ENCODE measurements around the gene ZFAND6.
A peak's percentile ranks its signal among the peaks of the same experiment; 100 is the strongest.

Gene ZFAND6

DNA sequence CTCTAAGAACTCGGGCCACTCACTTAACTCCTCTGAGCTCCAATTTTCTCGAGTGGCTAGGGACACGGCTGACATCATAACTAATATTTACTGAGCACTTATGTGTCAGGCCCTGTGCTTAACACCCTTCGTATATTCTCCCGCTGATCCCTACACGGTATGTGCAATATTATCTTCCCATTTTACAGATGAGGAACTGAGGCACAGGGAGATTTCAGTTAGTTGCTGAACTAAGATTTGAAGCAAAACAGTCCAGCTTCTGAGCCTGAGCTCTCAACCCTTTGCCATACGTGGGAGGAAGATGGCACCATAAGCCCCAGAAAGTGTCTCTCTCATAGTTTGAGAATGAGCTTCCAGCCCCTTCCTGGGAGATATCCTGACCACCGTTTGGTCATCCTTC, 112.9 kb downstream of the ZFAND6 start:
- no peak overlapping the region for H3K4me3 ChIP-seq
- H3K36me3 ChIP-seq, result peaks cover 51% of the 10 kb centered on the region
- H3K4me2 ChIP-seq, result no peak overlapping the region
- no peak for TF ChIP-seq Cebpa-rat (IDR thresholded peaks at IDR 0.05)
- H4K20me1 ChIP-seq, result no peaks in the 10 kb centered on the region
- H3K27ac ChIP-seq, result no peak overlapping the region
- H3K9ac ChIP-seq, result no peak overlapping the region
- no peaks in the 10 kb centered on the region for H3K4me1 ChIP-seq
- H3K27me3 ChIP-seq, result no peaks in the 10 kb centered on the region
- no peaks in the 10 kb centered on the region for H3K9me3 ChIP-seq

DNA sequence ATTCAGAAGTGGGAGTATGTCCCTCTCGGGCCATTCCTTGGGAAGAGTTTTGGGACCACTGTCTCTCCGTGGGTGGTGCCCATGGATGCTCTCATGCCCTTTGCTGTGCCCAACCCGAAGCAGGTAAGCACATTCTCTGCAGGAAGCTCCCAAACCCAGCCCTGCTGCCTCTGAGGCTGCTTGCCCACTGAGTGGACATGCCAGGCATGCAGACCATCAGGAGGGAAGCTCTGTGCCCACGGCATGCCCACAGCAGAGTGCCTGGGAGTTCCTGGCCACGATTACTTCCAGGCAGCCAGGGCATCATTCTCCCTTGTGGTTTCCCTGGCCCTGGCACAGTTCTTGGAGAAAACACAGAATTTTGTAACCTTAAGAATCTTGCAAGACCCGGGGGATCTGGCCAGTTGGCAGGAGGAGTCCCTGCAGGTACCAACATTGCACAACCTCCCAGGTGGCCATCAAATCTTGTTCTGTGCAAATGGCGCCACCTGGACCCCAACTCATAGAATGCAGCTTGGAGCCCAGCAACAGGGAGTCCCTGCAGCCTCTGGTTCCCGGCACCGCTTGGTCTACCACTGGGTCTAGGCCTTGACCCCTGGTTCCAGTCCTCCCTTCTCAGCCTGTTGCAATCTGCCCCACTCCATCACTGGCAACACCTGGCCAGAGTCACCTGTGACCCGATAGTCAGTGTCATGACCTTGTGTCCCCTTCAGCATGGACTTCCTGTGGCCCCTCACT, 113.7 kb downstream of the ZFAND6 start:
- TF ChIP-seq Cebpa-rat (IDR thresholded peaks at IDR 0.05), result peak; percentile 85
- Histone ChIP-seq H3K27me3 (no peaks in the 10 kb centered on the region), H3K27ac (no peak overlapping the region), H3K4me1 (no peaks in the 10 kb centered on the region), H3K4me2 (no peak overlapping the region), H3K9me3 (no peaks in the 10 kb centered on the region), H3K36me3 (peaks cover 54% of the 10 kb centered on the region; the same call in 1 of the 2 replicates), H4K20me1 (no peaks in the 10 kb centered on the region), H3K9ac (no peak overlapping the region), H3K4me3 (no peak overlapping the region)

GRCh38 chr15:80174017-80174746, 114.7 kb downstream of the ZFAND6 start:
- peaks cover 4% of the 10 kb centered on the region; the same call in 1 of the 2 replicates for H3K4me1 ChIP-seq
- H3K27me3 ChIP-seq, result no peaks in the 10 kb centered on the region
- no peak overlapping the region for H3K4me2 ChIP-seq
- TF ChIP-seq Cebpa-rat (IDR thresholded peaks at IDR 0.05), result no peak
- H3K9me3 ChIP-seq, result no peaks in the 10 kb centered on the region
- no peak overlapping the region for H3K4me3 ChIP-seq
- H3K27ac ChIP-seq, result no peak overlapping the region
- no peaks in the 10 kb centered on the region for H4K20me1 ChIP-seq
- H3K36me3 ChIP-seq, result peaks cover 50% of the 10 kb centered on the region; the same call in 1 of the 2 replicates
- H3K9ac ChIP-seq, result 0 out of 2 replicates have a peak overlapping the region, but pooled peaks have one; percentile 27

DNA sequence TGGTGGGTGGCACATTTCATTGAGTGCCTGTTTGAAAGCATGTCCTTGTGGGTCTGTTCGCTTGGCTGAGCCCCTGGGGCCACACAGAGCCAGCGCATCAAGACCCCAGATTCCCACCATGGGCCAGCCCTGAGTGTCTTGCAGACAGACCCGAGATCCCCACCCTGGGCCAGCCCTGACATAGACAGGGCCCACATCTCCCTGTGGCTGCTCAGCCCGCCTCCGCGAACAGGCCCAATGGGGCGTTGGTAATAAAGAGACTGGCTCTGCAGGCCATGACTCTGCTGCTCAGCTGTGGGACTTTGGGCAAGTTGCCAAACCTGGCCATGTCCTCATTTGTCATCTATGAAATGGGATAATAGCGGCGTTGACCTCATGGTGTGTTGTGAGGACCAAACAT, 116.0 kb downstream of the ZFAND6 start:
- H4K20me1 ChIP-seq, result no peaks in the 10 kb centered on the region
- no peak overlapping the region for H3K4me3 ChIP-seq
- peaks cover 57% of the 10 kb centered on the region; the same call in 1 of the 2 replicates for H3K36me3 ChIP-seq
- no peak overlapping the region for H3K4me2 ChIP-seq
- no peak overlapping the region for H3K27ac ChIP-seq
- no peaks in the 10 kb centered on the region for H3K27me3 ChIP-seq
- no peak overlapping the region for H3K9ac ChIP-seq
- H3K9me3 ChIP-seq, result no peaks in the 10 kb centered on the region
- no peak for TF ChIP-seq Cebpa-rat (IDR thresholded peaks at IDR 0.05)
- H3K4me1 ChIP-seq, result peaks cover 8% of the 10 kb centered on the region; the same call in 1 of the 2 replicates

DNA sequence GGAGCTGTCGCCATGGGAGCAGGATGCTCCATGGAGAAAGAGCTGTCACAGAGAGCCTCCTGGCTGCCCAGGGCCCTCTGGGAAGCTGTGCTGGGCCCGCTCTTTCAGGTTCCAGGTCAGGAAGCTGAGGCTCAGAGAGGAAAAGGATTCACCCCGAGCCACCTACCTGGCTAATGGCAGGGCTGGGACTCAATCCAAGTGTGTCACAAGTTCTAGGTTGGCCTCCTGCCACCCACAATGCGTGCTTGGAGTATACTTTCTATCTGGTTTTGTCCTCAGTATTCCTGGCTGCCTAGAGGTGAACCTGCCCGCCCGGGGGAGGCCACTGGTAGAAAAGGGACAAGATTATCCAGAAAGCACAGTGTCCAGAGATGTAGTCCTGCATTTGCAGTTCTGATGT, 117.0 kb downstream of the ZFAND6 start:
- no peaks in the 10 kb centered on the region for H4K20me1 ChIP-seq
- no peak for TF ChIP-seq Cebpa-rat (IDR thresholded peaks at IDR 0.05)
- peaks cover 65% of the 10 kb centered on the region for H3K36me3 ChIP-seq
- peaks cover 8% of the 10 kb centered on the region; the same call in 1 of the 2 replicates for H3K4me1 ChIP-seq
- no peak overlapping the region for H3K4me2 ChIP-seq
- no peak overlapping the region for H3K9ac ChIP-seq
- no peak overlapping the region for H3K27ac ChIP-seq
- no peaks in the 10 kb centered on the region for H3K9me3 ChIP-seq
- no peak overlapping the region for H3K4me3 ChIP-seq
- no peaks in the 10 kb centered on the region for H3K27me3 ChIP-seq

GRCh38 chr15:80177156-80177555, 117.7 kb downstream of the ZFAND6 start:
- no peak for TF ChIP-seq Cebpa-rat (IDR thresholded peaks at IDR 0.05)
- Histone ChIP-seq H3K9me3 (no peaks in the 10 kb centered on the region), H3K4me3 (no peak overlapping the region), H3K27me3 (no peaks in the 10 kb centered on the region), H3K4me2 (no peak overlapping the region), H4K20me1 (no peaks in the 10 kb centered on the region), H3K4me1 (peaks cover 11% of the 10 kb centered on the region), H3K36me3 (peaks cover 65% of the 10 kb centered on the region), H3K27ac (no peak overlapping the region), H3K9ac (no peak overlapping the region)

- H3K27me3 ChIP-seq, result no peaks in the 10 kb centered on the region
These were observed 119.7 kb downstream of the ZFAND6 start for GRCh38 chr15:80179025-80179759.

GRCh38 chr15:80179935-80180334, 120.5 kb downstream of the ZFAND6 start:
- no peak overlapping the region for H3K9ac ChIP-seq
- no peak overlapping the region for H3K4me3 ChIP-seq
- no peak overlapping the region for H3K27ac ChIP-seq
- H3K9me3 ChIP-seq, result no peaks in the 10 kb centered on the region
- peaks cover 22% of the 10 kb centered on the region for H3K4me1 ChIP-seq
- no peak for TF ChIP-seq Cebpa-rat (IDR thresholded peaks at IDR 0.05)
- no peaks in the 10 kb centered on the region for H3K27me3 ChIP-seq
- no peaks in the 10 kb centered on the region for H4K20me1 ChIP-seq
- H3K36me3 ChIP-seq, result peaks cover 69% of the 10 kb centered on the region
- no peak overlapping the region for H3K4me2 ChIP-seq

More at GRCh38 chr15:80179025-80179759, 119.7 kb downstream of the ZFAND6 start:
- Histone ChIP-seq H3K9ac (no peak overlapping the region), H3K36me3 (peaks cover 62% of the 10 kb centered on the region), H3K4me2 (no peak overlapping the region), H4K20me1 (no peaks in the 10 kb centered on the region), H3K9me3 (no peaks in the 10 kb centered on the region), H3K4me3 (no peak overlapping the region), H3K4me1 (peaks cover 22% of the 10 kb centered on the region), H3K27ac (no peak overlapping the region)
- no peak for TF ChIP-seq Cebpa-rat (IDR thresholded peaks at IDR 0.05)

GRCh38 chr15:80180468-80180867, 121.0 kb downstream of the ZFAND6 start:
- peaks cover 22% of the 10 kb centered on the region for H3K4me1 ChIP-seq
- H3K36me3 ChIP-seq, result peaks cover 69% of the 10 kb centered on the region
- H3K4me3 ChIP-seq, result no peak overlapping the region
- no peaks in the 10 kb centered on the region for H3K9me3 ChIP-seq
- no peak overlapping the region for H3K9ac ChIP-seq
- no peak overlapping the region for H3K4me2 ChIP-seq
- no peaks in the 10 kb centered on the region for H3K27me3 ChIP-seq
- H4K20me1 ChIP-seq, result no peaks in the 10 kb centered on the region
- TF ChIP-seq Cebpa-rat (IDR thresholded peaks at IDR 0.05), result no peak
- no peak overlapping the region for H3K27ac ChIP-seq

All from BLaER1 (cell line).